HG02763 (cell line): ENCODE measurements around the gene PCDHGA7.
"Not testable (repeated sequence)": the region's sequence is repeated elsewhere in the genome, so short reads cannot be mapped to it uniquely, and the experiment has no call there.

ENCODE experiments used
- ATAC-seq: cut with Tn5 transposase; IDR thresholded peaks from one replicate; pipeline ENCODE4 v1.9.1; 2021; ENCODE audit warnings: mild to moderate bottlenecking, moderate library complexity; ENCODE audit not compliant: unreplicated experiment

PCDHGA7 gene

DNA sequence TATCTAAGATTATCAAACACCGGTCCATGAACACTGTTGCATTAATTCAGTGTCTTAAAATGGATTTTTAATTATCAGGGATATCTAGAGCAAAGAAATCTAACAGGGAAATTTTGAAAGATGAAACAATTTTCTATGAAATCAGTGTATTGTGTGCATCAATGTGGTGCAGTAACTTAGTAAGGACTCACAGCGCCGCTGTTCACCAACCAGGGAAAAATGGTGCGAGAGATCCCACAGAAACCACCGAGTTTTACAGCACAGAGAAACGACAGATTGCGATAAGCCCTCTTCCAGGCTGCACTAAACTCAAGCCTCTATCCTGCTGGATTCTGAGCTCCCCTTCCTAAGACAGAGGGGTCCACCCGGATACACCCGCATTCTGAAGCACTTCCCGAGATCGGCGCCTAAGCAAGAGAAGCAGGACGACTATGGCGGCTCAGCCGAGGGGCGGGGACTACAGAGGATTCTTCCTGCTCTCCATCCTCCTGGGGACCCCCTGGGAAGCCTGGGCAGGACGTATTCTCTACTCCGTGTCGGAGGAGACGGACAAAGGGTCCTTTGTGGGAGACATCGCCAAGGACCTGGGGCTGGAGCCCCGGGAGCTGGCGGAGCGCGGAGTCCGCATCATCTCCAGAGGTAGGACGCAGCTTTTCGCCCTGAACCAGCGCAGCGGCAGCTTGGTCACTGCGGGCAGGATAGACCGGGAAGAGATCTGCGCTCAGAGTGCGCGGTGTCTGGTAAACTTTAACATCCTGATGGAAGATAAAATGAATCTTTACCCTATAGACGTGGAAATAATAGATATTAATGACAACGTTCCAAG lies at the start of gene PCDHGA7:
TSS of gene PCDHGA7 (plus strand) at position 274 of the 826 bp plus-strand sequence. CDS start at position 432, 158 bp downstream.
- no peak for ATAC-seq

DNA sequence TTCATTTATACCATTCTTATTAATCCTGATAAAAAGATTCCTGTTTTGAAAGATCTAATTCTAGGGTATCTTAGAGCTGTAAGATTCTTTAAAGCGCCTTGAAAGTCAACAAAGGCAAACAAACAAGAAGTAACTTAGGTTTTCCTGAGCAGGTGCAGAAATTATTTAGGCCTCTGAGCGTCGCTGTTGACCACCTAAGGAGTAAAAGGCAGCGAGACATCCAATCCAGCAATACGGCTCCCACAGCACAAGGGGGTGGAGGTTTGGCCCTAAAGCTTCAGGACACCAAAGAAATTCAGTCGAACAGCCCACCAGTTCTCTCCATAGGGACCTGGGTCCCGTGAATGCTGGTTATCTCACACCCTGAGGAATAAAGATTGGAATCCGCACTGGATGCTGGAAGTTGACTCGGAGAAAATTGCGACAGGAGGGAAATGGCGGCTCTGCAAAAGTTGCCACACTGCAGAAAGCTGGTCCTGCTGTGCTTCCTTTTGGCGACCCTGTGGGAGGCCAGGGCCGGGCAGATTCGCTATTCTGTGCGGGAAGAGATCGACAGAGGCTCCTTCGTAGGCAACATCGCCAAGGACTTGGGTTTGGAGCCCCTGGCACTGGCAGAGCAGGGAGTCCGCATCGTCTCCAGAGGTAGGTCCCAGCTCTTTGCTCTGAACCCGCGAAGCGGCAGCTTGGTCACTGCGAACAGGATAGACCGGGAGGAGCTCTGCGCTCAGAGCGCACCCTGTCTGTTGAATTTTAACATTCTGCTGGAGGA lies 43.8 kb upstream of the PCDHGA7 start, which contains the start of gene PCDHGA2:
TSS of gene PCDHGA2 (plus strand) at position 223 of the 769 bp plus-strand sequence.
- no peak for ATAC-seq

DNA sequence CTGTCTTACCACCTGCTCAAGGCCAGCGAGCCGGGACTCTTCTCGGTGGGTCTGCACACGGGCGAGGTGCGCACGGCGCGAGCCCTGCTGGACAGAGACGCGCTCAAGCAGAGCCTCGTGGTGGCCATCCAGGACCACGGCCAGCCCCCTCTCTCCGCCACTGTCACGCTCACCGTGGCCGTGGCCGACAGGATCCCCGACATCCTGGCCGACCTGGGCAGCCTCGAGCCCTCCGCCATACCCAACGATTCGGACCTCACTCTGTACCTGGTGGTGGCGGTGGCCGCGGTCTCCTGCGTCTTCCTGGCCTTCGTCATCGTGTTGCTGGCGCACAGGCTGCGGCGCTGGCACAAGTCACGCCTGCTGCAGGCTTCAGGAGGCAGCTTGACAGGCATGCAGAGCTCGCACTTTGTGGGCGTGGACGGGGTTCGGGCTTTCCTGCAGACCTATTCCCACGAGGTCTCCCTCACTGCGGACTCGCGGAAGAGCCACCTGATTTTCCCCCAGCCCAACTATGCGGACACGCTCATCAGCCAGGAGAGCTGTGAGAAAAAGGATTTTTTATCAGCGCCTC lies 41.7 kb upstream of the PCDHGA7 start:
- not testable (repeated sequence) for ATAC-seq

DNA sequence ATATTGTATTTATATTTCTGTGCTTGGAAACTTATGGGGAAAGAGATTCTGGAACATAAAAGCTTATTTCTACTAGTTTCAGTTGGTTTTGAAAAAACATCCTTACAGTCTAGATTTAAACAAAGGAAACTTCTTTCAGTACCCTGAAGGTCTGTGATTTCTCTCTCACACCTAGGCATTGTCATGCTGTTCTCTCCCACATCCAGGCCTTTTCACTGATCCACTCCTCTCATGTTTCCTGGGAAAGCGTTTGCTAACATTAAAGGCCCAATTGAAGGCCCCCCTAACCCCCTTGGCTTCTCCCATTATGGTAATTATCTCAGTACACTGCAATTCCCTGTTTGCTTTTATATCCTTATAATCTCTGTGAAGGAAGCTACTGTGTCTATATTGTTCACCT lies 39.8 kb upstream of the PCDHGA7 start:
- no peak for ATAC-seq

DNA sequence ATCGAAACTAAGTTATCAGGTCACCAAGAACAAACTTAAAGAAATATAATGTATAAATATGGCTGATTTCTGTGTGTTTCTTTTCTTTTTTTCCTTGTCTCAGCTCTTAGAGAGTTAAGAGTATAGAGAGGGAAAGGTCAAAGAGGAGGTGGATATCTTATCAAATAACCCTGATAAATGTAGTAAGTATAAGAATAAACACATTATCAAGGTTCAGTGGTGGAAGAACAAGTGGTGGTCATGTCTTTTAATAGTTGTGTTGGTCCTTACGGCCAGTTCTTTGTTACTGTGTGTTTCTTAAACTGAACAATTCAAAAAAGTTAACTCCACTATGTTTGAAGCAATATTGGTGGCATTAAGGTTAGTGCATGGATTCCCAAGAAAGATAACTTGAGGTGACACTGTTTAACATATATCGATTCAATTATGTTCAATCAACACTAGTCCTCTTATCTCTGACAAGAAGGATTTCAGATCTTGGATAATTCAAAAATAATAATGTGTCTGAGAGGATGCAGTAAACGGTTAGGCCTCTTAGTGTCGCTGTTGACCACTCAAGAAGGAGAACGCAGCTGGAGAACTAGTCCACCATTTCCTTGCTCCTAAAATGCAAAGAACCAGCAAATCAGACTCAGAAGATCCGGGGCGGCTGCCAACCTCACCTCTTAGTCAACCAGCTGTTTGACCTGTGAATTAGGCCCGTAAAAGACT lies 39.1 kb upstream of the PCDHGA7 start, which contains the start of gene PCDHGA3:
TSS of gene PCDHGA3 (plus strand) at position 588 of the 711 bp plus-strand sequence. CDS start 205 bp downstream, outside the sequence.
- ATAC-seq = no peak

DNA sequence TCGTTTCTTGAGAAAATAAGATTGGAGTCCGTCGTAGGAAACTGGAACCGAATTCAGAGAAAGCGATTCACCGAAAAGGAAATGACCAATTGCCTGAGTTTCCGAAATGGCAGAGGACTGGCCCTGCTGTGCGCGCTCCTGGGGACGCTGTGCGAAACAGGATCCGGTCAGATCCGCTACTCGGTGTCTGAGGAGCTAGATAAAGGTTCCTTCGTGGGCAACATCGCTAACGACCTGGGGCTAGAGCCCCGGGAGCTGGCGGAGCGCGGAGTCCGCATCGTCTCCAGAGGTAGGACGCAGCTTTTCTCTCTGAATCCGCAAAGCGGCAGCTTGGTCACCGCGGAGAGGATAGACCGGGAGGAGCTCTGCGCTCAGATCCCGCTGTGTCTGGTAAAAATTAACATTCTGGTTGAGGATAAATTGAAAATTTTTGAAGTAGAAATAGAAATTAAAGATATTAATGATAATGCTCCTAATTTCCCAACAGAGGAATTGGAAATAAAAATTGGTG lies 38.5 kb upstream of the PCDHGA7 start:
- ATAC-seq = no peak

DNA sequence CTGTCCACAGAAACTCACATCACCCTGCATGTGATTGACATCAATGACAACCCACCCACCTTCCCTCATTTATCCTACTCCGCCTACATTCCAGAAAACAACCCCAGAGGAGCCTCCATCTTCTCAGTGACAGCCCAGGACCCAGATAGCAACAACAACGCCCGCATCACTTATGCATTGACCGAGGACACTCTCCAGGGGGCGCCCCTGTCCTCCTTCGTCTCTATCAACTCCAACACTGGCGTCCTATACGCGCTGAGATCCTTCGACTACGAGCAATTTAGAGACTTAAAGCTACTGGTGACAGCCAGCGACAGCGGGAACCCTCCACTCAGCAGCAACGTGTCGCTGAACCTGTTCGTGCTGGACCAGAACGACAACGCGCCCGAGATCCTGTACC lies 37.2 kb upstream of the PCDHGA7 start:
- ATAC-seq = no peak

DNA sequence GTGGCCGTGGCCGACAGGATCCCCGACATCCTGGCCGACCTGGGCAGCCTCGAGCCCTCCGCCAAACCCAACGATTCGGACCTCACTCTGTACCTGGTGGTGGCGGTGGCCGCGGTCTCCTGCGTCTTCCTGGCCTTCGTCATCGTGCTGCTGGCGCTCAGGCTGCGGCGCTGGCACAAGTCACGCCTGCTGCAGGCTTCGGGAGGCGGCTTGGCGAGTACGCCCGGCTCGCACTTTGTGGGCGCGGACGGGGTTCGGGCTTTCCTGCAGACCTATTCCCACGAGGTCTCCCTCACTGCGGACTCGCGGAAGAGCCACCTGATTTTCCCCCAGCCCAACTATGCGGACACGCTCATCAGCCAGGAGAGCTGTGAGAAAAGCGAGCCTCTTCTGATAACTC lies 36.5 kb upstream of the PCDHGA7 start:
- ATAC-seq = not testable (repeated sequence)

DNA sequence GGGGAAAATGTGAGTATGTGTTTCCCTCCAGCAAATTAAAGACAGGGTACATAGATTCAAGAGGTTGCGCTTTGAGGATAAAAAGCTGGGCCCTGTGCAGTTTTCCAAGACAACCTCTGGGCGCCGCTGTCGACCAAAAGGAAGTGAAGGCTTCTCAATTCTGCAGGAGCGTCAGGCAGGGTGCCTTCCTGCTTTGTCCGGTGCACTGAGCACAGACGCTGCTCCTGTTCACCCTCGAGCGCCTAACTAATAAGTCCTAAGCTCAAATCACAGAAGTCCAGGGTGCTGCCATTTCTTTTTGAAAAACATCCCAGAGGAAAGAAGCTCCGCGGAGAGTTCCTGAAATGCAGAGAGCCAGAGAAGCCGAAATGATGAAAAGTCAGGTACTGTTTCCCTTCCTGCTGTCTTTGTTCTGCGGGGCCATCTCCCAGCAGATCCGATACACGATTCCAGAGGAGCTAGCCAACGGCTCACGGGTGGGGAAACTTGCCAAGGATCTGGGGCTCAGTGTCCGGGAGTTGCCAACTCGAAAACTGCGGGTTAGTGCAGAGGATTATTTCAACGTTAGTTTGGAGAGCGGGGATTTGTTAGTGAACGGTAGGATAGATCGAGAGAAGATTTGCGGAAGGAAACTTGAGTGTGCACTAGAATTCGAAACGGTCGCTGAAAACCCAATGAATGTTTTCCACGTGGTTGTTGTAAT lies 32.5 kb upstream of the PCDHGA7 start, which contains the start of gene PCDHGB1:
TSS of gene PCDHGB1 (plus strand) at position 183 of the 703 bp plus-strand sequence. CDS start at position 345, 162 bp downstream.
- no peak for ATAC-seq

DNA sequence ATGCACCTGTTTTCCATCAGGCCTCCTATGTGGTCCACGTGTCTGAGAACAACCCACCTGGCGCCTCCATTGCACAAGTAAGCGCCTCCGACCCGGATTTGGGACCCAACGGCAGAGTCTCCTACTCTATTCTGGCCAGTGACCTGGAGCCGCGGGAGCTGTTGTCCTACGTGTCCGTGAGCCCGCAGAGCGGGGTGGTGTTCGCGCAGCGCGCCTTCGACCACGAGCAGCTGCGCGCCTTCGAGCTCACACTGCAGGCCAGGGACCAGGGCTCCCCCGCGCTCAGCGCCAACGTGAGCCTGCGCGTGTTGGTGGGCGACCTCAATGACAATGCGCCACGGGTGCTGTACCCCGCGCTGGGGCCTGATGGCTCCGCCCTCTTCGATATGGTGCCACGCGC lies 31.0 kb upstream of the PCDHGA7 start:
- no peak for ATAC-seq

DNA sequence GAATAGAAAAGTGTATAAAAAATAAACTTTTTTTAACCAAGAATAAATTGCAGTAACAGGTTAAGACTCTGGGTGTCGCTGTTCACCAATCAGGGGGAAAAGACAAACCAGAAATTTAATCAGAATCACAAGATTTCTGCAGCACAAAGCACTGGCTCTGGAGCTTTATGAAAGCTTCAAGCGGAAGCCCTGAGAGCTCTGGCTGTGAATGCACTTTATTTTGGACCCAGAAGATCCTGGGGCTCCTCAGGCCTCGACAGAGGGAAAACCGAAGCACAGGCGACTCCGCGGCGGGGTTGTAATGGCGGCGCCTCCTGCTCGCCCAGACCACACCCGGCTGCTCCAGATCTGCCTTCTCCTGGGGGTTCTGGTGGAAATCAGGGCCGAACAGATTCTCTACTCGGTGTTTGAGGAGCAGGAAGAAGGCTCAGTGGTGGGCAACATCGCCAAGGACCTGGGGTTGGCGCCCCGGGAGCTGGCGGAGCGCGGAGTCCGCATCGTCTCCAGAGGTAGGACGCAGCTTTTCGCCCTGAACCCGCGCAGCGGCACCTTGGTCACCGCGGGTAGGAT lies 27.6 kb upstream of the PCDHGA7 start, which contains the start of gene PCDHGA4:
TSS of gene PCDHGA4 (plus strand) at position 122 of the 570 bp plus-strand sequence. CDS start at position 209, 87 bp downstream.
- no peak for ATAC-seq

DNA sequence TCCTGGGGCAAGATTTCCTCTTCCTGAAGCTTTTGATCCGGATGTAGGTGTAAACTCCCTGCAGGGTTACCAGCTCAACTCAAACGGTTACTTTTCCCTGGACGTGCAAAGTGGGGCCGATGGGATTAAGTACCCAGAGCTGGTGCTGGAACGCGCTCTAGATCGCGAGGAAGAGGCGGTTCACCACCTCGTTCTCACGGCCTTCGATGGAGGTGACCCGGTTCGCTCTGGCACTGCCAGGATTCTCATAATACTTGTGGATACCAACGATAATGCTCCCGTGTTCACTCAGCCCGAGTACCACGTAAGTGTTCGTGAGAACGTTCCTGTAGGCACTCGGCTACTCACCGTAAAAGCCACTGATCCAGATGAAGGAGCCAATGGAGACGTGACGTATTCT lies 26.9 kb upstream of the PCDHGA7 start:
- ATAC-seq = no peak

DNA sequence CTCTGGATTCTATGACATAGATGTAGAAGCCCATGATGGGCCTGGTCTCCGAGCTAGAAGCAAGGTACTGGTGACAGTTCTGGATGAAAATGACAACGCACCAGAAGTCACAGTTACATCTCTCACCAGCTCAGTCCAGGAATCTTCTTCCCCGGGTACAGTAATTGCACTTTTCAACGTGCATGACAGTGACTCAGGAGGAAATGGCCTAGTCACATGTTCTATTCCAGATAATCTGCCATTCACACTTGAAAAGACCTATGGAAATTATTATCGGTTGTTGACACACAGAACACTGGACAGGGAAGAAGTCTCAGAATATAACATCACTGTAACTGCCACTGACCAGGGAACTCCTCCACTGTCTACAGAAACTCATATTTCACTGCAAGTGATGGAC lies 26.4 kb upstream of the PCDHGA7 start:
- ATAC-seq = no peak

DNA sequence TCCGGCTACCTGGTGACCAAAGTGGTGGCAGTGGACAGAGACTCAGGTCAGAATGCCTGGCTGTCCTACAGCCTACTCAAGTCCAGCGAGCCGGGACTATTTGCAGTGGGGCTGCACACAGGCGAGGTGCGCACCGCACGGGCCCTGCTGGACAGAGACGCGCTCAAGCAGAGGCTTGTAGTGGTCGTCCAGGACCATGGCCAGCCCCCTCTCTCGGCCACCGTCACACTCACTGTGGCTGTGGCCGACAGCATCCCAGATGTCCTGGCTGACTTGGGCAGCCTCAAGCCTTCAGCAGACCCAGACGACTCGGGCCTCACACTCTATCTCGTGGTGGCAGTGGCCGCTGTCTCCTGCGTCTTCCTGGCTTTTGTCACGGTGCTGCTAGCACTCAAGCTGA lies 25.6 kb upstream of the PCDHGA7 start:
- ATAC-seq = no peak

DNA sequence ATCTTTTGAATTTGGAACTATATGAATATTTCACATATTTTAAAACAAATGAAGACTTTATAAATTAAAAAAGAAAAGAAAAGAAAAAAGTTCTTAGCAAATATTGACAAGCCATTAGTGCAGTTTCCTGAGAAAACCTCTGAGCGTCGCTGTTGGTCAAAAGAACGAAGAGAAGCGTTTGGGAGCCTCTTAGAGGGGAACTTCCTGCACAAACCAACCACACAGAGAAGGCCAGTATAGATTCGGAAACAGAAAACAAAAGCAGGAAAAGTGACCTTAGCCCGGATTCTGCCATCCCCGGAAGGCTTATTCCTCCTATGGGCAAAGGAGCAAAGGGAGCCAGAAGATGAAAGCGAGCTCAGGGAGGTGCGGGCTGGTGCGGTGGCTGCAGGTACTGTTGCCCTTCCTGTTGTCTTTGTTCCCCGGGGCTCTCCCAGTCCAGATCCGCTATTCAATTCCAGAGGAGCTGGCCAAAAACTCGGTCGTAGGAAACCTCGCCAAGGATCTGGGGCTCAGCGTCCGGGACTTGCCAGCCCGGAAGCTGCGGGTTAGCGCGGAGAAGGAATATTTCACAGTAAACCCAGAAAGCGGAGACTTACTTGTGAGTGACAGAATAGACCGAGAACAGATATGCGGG lies 22.6 kb upstream of the PCDHGA7 start, which contains the start of gene PCDHGB2:
TSS of gene PCDHGB2 (plus strand) at position 205 of the 637 bp plus-strand sequence. CDS start at position 347, 142 bp downstream.
- ATAC-seq = no peak

DNA sequence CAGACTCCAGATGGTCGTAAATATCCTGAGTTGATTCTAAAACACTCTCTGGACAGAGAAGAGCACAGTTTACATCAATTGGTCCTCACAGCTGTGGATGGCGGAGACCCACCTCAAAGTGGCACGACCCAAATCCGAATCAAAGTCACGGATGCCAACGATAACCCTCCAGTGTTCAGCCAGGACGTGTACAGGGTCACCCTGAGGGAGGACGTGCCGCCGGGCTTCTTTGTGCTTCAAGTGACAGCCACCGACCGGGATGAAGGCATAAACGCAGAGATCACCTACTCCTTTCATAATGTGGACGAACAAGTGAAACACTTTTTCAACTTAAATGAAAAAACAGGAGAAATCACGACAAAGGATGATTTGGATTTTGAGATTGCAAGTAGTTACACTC lies 21.9 kb upstream of the PCDHGA7 start:
- no peak for ATAC-seq

DNA sequence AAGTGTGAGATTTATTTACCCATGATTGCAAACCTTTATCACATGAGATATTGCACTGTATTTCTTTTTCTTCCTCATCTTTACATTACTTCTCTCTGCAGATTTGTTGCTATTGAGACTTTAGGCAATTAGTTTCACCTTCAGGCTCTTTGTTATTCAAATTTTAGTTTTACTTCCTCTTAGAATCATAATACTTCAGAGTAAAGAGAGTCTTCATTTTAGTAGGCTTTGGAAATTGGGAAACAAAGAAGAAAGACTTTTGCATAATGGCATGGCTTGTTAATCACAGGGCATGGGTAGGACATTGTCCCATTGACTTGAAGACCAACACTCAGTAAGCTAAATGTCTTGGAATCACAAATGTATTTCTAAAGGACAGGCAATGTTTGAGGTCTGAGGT lies 19.8 kb upstream of the PCDHGA7 start:
- ATAC-seq = no peak

DNA sequence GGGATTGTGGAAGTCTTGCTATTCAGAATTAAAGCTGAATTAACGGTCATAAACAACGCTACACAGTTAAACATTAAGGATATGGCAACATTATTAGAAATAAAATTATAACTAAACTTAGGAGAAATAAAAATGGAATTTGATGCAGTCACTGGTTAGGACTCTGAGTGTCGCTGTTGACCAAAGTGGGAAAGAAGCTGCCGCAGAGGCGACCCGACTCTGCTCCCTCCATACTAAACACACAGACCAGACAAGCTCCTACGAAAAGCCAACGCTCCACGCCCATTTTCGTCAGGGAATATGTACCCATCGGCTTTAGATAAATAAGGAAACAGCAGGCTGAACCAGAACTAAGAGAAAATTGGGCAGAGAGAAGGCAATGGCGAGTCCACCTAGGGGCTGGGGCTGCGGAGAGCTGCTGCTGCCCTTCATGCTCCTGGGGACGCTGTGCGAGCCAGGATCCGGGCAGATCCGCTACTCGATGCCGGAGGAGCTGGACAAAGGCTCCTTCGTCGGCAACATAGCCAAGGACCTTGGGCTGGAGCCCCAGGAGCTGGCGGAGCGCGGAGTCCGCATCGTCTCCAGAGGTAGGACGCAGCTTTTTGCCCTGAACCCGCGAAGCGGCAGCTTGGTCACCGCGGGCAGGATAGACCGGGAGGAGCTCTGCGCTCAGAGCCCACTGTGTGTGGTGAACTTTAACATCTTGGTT lies 18.4 kb upstream of the PCDHGA7 start, which contains the start of gene PCDHGA5:
TSS of gene PCDHGA5 (plus strand) at position 211 of the 709 bp plus-strand sequence. CDS start at position 380, 169 bp downstream.
- no peak for ATAC-seq
